Testis (tissue), 3 donors: ENCODE measurements around the gene NRG4. TPM values are rescaled to one million over a fixed set of nuclear protein-coding genes. Genes with fewer than 3 reads are reported as not detected.
"Not testable (repeated sequence)": the region's sequence is repeated elsewhere in the genome, so short reads cannot be mapped to it uniquely, and the experiment has no call there.

Source experiments
- DNase-seq: peaks from one replicate; pipeline ENCODE4 v3.0.0-alpha.2; 2019
- H3K27ac ChIP-seq, 2 donors: fragments of 200-600 bp; sonication (generic); one replicate each; pipeline ENCODE4 v1.5.1; 2019
- H3K27me3 ChIP-seq: fragments of 200-600 bp; sonication (generic); one replicate; pipeline ENCODE4 v1.5.1; 2019
- H3K36me3 ChIP-seq: fragments of 200-600 bp; sonication (generic); one replicate; pipeline ENCODE4 v1.5.1; 2017; ENCODE audit warnings: low read depth; ENCODE audit errors: missing control alignments
- H3K4me1 ChIP-seq: fragments of 200-600 bp; sonication (generic); one replicate; pipeline ENCODE4 v1.5.1; 2019
- H3K4me3 ChIP-seq, 2 donors: fragments of 200-600 bp; sonication (generic); one replicate each; pipeline ENCODE4 v1.5.1; 2017 to 2019
- H3K9me3 ChIP-seq: fragments of 200-600 bp; sonication (generic); one replicate; pipeline ENCODE4 v1.5.1; 2017
- POLR2A ChIP-seq: fragments of 450-650 bp; IDR thresholded peaks from one replicate; pipeline ENCODE4 v1.6.1; 2017; ENCODE audit warnings: antibody characterized with exemption, mild to moderate bottlenecking, moderate library complexity
- WGBS, 2 donors: methylation state at CpG; one replicate each; pipeline ENCODE4 v1.1.5; 2018; 5-methylcytosine and 5-hydroxymethylcytosine counted together
- intact Hi-C: fragments of 100-400 bp; cut with DNase I; formaldehyde crosslinking; loops from one replicate; pipeline ENCODE4 v1.15.1; 2023; ENCODE audit warnings: low total_unique reads
- polyA plus RNA-seq: library from polyadenylated mRNA; stranded (reverse); fragments of 350-450 nt; fragmentation: Illumina TruSeq; extraction: RNeasy Lipid Tissue Mini Kit (QIAGEN cat#74804); gene quantifications from one replicate; pipeline ENCODE4 v1.2.3, GENCODE V29; 2014; ENCODE audit warnings: low read depth, low replicate concordance; ENCODE audit not compliant: insufficient read depth
- total RNA-seq, 2 donors: library from RNA; depleted of rRNA; stranded (reverse); fragments of >200 nt; gene quantifications; one replicate each; pipeline ENCODE4 v1.2.3, GENCODE V29; 2016
- TF ChIP-seq, protein P1 (sequence below), 3 experiments: fragments of 450-650 bp in 2 of 3; fragments of 200-600 bp in 1 of 3; sonication (generic) in 1 of 3; IDR thresholded peaks; one replicate each; pipeline ENCODE4 v1.5.1; 2016 to 2019; ENCODE audit warnings: antibody characterized with exemption in 3 of 3, mild to moderate bottlenecking in 2 of 3, moderate library complexity in 1 of 3

NRG4 gene
- total and polyA plus RNA-seq, 3 donors from 2014 or later, result 10.8 to 21.2 (median 14.6) TPM

- Histone ChIP-seq H3K4me3 (no peak overlapping the region), H3K36me3 (no peaks in the 10 kb centered on the region), H3K27ac (no peak overlapping the region), H3K9me3 (no peaks in the 10 kb centered on the region), H3K27me3 (no peaks in the 10 kb centered on the region), H3K4me1 (no peaks in the 10 kb centered on the region)
- WGBS, 2 donors, result 82 to 87% methylated on average over 2 of the region's 2 CpGs
- TF ChIP-seq, protein P1, sequence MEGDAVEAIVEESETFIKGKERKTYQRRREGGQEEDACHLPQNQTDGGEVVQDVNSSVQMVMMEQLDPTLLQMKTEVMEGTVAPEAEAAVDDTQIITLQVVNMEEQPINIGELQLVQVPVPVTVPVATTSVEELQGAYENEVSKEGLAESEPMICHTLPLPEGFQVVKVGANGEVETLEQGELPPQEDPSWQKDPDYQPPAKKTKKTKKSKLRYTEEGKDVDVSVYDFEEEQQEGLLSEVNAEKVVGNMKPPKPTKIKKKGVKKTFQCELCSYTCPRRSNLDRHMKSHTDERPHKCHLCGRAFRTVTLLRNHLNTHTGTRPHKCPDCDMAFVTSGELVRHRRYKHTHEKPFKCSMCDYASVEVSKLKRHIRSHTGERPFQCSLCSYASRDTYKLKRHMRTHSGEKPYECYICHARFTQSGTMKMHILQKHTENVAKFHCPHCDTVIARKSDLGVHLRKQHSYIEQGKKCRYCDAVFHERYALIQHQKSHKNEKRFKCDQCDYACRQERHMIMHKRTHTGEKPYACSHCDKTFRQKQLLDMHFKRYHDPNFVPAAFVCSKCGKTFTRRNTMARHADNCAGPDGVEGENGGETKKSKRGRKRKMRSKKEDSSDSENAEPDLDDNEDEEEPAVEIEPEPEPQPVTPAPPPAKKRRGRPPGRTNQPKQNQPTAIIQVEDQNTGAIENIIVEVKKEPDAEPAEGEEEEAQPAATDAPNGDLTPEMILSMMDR (IDR thresholded peaks at IDR 0.05), result no peak
- intact Hi-C loops, result no loop called here
- no peak for DNase-seq
These were observed 29.8 kb downstream of the NRG4 start for GRCh38 chr15:75982468-75982867.

DNA sequence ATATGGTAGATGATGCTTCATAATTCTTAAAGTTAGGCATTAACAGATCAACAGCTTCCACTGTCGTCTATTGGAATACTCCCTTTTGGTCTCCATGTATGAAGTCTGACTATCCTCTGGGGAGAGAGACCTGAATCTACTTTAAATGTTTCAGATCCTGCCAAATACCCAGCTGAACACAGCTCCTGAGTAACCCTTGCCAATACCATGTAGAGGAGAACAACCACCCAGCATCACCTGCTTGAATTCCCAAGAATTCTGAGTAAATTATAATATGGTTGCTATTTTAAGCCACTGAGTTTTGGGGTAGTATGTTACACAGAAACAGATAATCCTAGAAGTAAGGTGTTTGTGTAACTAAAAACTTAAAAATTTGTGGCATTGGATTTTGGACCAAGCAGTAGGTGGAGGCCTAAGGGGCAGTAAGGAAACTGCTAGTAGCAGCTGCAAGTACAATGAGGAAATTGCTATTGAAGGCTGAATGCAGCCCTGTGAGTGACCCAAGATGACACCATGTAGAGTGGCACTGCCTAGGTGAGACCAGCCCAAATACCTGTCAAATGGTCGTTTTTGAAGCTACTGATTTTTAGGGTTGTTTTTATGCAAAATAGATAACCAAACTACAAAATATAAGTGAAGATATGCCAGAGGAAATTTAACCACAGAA, 30.9 kb downstream of the NRG4 start:
- Histone ChIP-seq H3K27me3 (no peaks in the 10 kb centered on the region), H3K36me3 (no peaks in the 10 kb centered on the region), H3K9me3 (no peaks in the 10 kb centered on the region), H3K4me1 (no peaks in the 10 kb centered on the region), H3K27ac (no peak overlapping the region), H3K4me3 (no peak overlapping the region)
- WGBS, 2 donors, result 83 to 85% methylated on average over 2 of the region's 2 CpGs
- intact Hi-C loops, result no loop called here
- TF ChIP-seq, protein P1 (IDR thresholded peaks at IDR 0.05), result no peak
- no peak for TF ChIP-seq POLR2A
- DNase-seq, result no peak

GRCh38 chr15:75976766-75977165, 35.5 kb downstream of the NRG4 start:
- H3K4me1 ChIP-seq, H3K4me3 ChIP-seq, H3K27ac ChIP-seq, H3K27me3 ChIP-seq, H3K36me3 ChIP-seq, intact Hi-C loops, DNase-seq, H3K9me3 ChIP-seq: not testable (repeated sequence)
- 92 to 97% methylated on average over 2 to 3 of the region's 3 CpGs for WGBS, 2 donors

GRCh38 chr15:75966073-75966472, 46.2 kb downstream of the NRG4 start:
- TF ChIP-seq POLR2A, result no peak
- TF ChIP-seq, protein P1 (IDR thresholded peaks at IDR 0.05), result no peak
- no peak for DNase-seq
- intact Hi-C loops, result no loop called here
- H3K4me3 ChIP-seq, result no peak overlapping the region
- H3K36me3 ChIP-seq, result no peaks in the 10 kb centered on the region
- WGBS, 2 donors, result 71 to 79% methylated on average over 2 of the region's 2 CpGs
- H3K27ac ChIP-seq, result no peak overlapping the region
- no peaks in the 10 kb centered on the region for H3K9me3 ChIP-seq
- H3K4me1 ChIP-seq, result no peaks in the 10 kb centered on the region
- H3K27me3 ChIP-seq, result no peaks in the 10 kb centered on the region

DNA sequence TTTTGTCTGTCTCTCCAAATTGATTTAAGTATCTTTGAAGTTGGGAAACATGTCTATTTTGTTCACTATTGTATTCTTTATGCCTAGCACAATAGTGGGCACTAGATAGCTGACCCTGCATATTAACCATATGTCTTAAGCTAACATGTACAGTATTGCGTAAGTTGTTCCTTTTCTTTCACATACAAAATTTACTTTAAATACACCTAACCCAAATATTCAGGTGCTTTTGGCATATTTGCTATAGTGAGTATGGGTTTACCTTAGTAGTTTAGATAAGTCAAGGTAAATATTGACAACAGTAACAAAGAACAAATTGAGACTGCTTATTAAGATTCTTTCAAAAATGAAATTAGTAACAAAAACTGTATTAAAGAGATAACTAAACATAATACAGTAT, 50.9 kb downstream of the NRG4 start:
- Histone ChIP-seq H3K27me3 (no peaks in the 10 kb centered on the region), H3K9me3 (no peaks in the 10 kb centered on the region), H3K4me1 (no peaks in the 10 kb centered on the region), H3K36me3 (no peaks in the 10 kb centered on the region), H3K4me3 (no peak overlapping the region), H3K27ac (no peak overlapping the region)
- intact Hi-C loops, result no loop called here
- WGBS, 2 donors, result 100% methylated on average over 1 of the region's 1 CpG
- DNase-seq, result no peak
- TF ChIP-seq, protein P1 (IDR thresholded peaks at IDR 0.05), result no peak
- TF ChIP-seq POLR2A, result no peak
